ENCODE data around the gene SYNPO2. TPM values are rescaled to one million over a fixed set of nuclear protein-coding genes. Genes with fewer than 3 reads are reported as not detected.

SYNPO2 gene
- total RNA-seq, 2 donors from 2014 or later, result 9.5 to 266 TPM

GRCh38 chr4:118918388-118918787, 29.7 kb downstream of the SYNPO2 start:
- no peaks in the 10 kb centered on the region for H3K4me1 ChIP-seq
- no peaks in the 10 kb centered on the region for H3K36me3 ChIP-seq
- no peak overlapping the region for H3K9ac ChIP-seq (ENCODE audit: low read depth in 2 of 2, low read length in 2 of 2)
- no peak overlapping the region for H3K4me3 ChIP-seq
- no peak overlapping the region for H3K27ac ChIP-seq
- no peak for DNase-seq
- intact Hi-C loops (cut with DNase I), result no loop called here
- no peak for TF ChIP-seq CTCF (IDR thresholded peaks at IDR 0.05)
- no peaks in the 10 kb centered on the region for H3K9me3 ChIP-seq
- no peaks in the 10 kb centered on the region for H3K27me3 ChIP-seq

GRCh38 chr4:118920247-118920646, 31.6 kb downstream of the SYNPO2 start:
- no peak for TF ChIP-seq CTCF (IDR thresholded peaks at IDR 0.05)
- intact Hi-C loops (cut with DNase I), result no loop called here
- Histone ChIP-seq H3K36me3 (no peaks in the 10 kb centered on the region), H3K4me1 (no peaks in the 10 kb centered on the region), H3K27ac (no peak overlapping the region), H3K9me3 (no peaks in the 10 kb centered on the region), H3K4me3 (no peak overlapping the region), H3K9ac (ENCODE audit: low read depth in 2 of 2, low read length in 2 of 2) (no peak overlapping the region), H3K27me3 (no peaks in the 10 kb centered on the region)
- DNase-seq, result no peak

DNA sequence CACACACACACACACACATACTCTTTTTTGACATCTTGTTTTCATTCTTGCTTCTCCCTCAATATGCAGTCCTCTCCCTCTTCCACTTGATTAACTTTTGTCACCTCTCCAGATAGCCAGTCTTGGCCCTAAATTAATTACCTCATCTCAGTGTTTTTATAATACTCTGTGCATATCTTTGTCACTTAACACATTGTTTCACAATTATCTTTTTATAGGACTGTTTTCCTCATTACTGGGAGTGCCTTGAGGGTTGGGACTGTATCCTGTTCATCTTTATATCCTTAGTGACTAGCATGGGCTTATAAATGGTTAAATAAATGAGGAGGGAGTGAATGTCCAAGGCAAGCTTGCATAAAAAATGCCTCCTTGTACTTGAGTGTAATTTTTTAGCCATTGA, 33.1 kb downstream of the SYNPO2 start:
- H3K4me1 ChIP-seq, result no peaks in the 10 kb centered on the region
- H3K4me3 ChIP-seq, result no peak overlapping the region
- H3K27ac ChIP-seq, result no peak overlapping the region

GRCh38 chr4:118923891-118924290, 35.2 kb downstream of the SYNPO2 start:
- Histone ChIP-seq H3K4me3 (no peak overlapping the region), H3K27me3 (no peaks in the 10 kb centered on the region), H3K4me1 (no peaks in the 10 kb centered on the region), H3K9me3 (no peaks in the 10 kb centered on the region), H3K27ac (no peak overlapping the region), H3K9ac (ENCODE audit: low read depth in 2 of 2, low read length in 2 of 2) (no peak overlapping the region), H3K36me3 (no peaks in the 10 kb centered on the region)
- TF ChIP-seq CTCF (IDR thresholded peaks at IDR 0.05), result no peak
- no peak for DNase-seq
- intact Hi-C loops (cut with DNase I), result no loop called here

More for the DNA sequence above, 33.1 kb downstream of the SYNPO2 start:
- intact Hi-C loops (cut with DNase I), result no loop called here
- Histone ChIP-seq H3K27me3 (no peaks in the 10 kb centered on the region), H3K36me3 (no peaks in the 10 kb centered on the region), H3K9me3 (no peaks in the 10 kb centered on the region), H3K9ac (ENCODE audit: low read depth in 2 of 2, low read length in 2 of 2) (no peak overlapping the region)
- DNase-seq, result no peak
- TF ChIP-seq CTCF (IDR thresholded peaks at IDR 0.05), result no peak

GRCh38 chr4:118927974-118928373, 39.3 kb downstream of the SYNPO2 start:
- Histone ChIP-seq H3K9me3 (no peaks in the 10 kb centered on the region), H3K27me3 (no peaks in the 10 kb centered on the region), H3K36me3 (no peaks in the 10 kb centered on the region), H3K9ac (ENCODE audit: low read depth in 2 of 2, low read length in 2 of 2) (no peak overlapping the region), H3K4me3 (no peak overlapping the region), H3K27ac (no peak overlapping the region), H3K4me1 (no peaks in the 10 kb centered on the region)
- TF ChIP-seq CTCF (IDR thresholded peaks at IDR 0.05), result no peak
- DNase-seq, result no peak
- intact Hi-C loops (cut with DNase I), result no loop called here

GRCh38 chr4:118930255-118930654, 41.6 kb downstream of the SYNPO2 start:
- H3K36me3 ChIP-seq, result no peaks in the 10 kb centered on the region
- intact Hi-C loops (cut with DNase I), result no loop called here
- no peak for DNase-seq
- no peak overlapping the region for H3K27ac ChIP-seq
- no peak for TF ChIP-seq CTCF (IDR thresholded peaks at IDR 0.05)
- H3K27me3 ChIP-seq, result no peaks in the 10 kb centered on the region
- H3K9ac ChIP-seq (ENCODE audit: low read depth in 2 of 2, low read length in 2 of 2), result no peak overlapping the region
- no peak overlapping the region for H3K4me3 ChIP-seq
- no peaks in the 10 kb centered on the region for H3K4me1 ChIP-seq
- H3K9me3 ChIP-seq, result no peaks in the 10 kb centered on the region

All from colonic mucosa (tissue), 4 donors.